Kidney (tissue), 14 donors: ENCODE results near the gene SH3BP4. TPM values are rescaled to one million over a fixed set of nuclear protein-coding genes. Genes with fewer than 3 reads are reported as not detected.

Experiments
- DNase-seq, 5 donors: peaks; one replicate each; pipeline ENCODE4 v3.0.0-alpha.2; 2013 to 2020
- FAIRE-seq: peaks from 2 replicates; lab custom pipeline; 2012; peaks lifted over from hg19 to GRCh38; lab: Jason Lieb, UNC
- H3K27ac ChIP-seq, 2 donors: one replicate each; pipeline ENCODE4 v1.7.0; 2013; ENCODE audit warnings: low read depth in 2 of 2, low read length in 2 of 2, inconsistent platforms in 1 of 2
- H3K27me3 ChIP-seq: one replicate; pipeline ENCODE4 v1.7.1; 2013; ENCODE audit warnings: low read length, inconsistent platforms; ENCODE audit not compliant: control insufficient read depth, insufficient read depth
- H3K36me3 ChIP-seq, 3 donors: one replicate each; pipeline versions ENCODE4 v1.7.0 to v1.7.1; 2013; ENCODE audit warnings: low read length in 3 of 3, control low read depth in 1 of 3, inconsistent platforms in 1 of 3; ENCODE audit not compliant: insufficient read depth in 3 of 3, control insufficient read depth in 2 of 3
- H3K4me1 ChIP-seq, 3 donors: one replicate each; pipeline versions ENCODE4 v1.7.0 to v1.7.1; 2013; ENCODE audit warnings: low read length in 3 of 3, inconsistent platforms in 1 of 3, low read depth in 1 of 3; ENCODE audit not compliant: control insufficient read depth in 2 of 3, insufficient read depth in 2 of 3
- H3K4me3 ChIP-seq, 3 donors: one replicate each; pipeline versions ENCODE4 v1.7.0 to v1.8.1; 2013; ENCODE audit warnings: low read length in 3 of 3, control low read depth in 1 of 3, inconsistent platforms in 1 of 3
- H3K9ac ChIP-seq, 3 donors: one replicate each; pipeline versions ENCODE4 v1.7.0 to v1.7.1; 2013; ENCODE audit warnings: low read length in 3 of 3, control low read depth in 1 of 3, inconsistent platforms in 1 of 3
- H3K9me3 ChIP-seq, 3 donors: one replicate each; pipeline versions ENCODE4 v1.7.0 to v1.7.1; 2013; ENCODE audit warnings: low read length in 3 of 3, control low read depth in 1 of 3, inconsistent platforms in 1 of 3; ENCODE audit not compliant: control insufficient read depth in 2 of 3, insufficient read depth in 1 of 3
- CTCF ChIP-seq: IDR thresholded peaks from 3 replicates; pipeline ENCODE4 v1.5.1; 2012; ENCODE audit warnings: mild to moderate bottlenecking, moderate library complexity, borderline replicate concordance; ENCODE audit not compliant: insufficient read depth; ENCODE audit errors: extremely low read depth
- intact Hi-C: fragments of 100-400 bp; cut with DNase I; formaldehyde crosslinking; loops from one replicate; pipeline ENCODE4 v1.11.1; 2022
- polyA plus RNA-seq: library from polyadenylated mRNA; stranded (reverse); fragments of 350-450 nt; fragmentation: Illumina TruSeq; extraction: RNeasy Lipid Tissue Mini Kit (QIAGEN cat#74804); gene quantifications from one replicate; pipeline ENCODE4 v1.2.3, GENCODE V29; 2014; ENCODE audit warnings: low read depth, low replicate concordance; ENCODE audit not compliant: insufficient read depth
- total RNA-seq: library from RNA; stranded (reverse); fragmentation: NEBNext Ultra II Directional; extraction: Animal tissue kit (Norgen Biotek cat#: 25700); gene quantifications from one replicate; pipeline ENCODE4 v1.2.1, GENCODE V29; 2021
- donor health status: control.
- donor health status: control.
- donor health status: control.
- donor health status: control.
- donor health status: control.
- donor health status: DM: yes; HTN: yes; CAD: no.
- donor health status: Normal renal cell carcinoma (clear cell type).

The SH3BP4 gene
- total and polyA plus RNA-seq, 2 donors from 2014 or later, result 20.0 to 52.9 TPM

- H3K4me3 ChIP-seq, result peak overlapping the region in 1 of 3 donors; percentile 70
- H3K36me3 ChIP-seq, result no peaks in the 10 kb centered on the region
- H3K4me1 ChIP-seq, result peaks cover 0 to 12% (median 0%) of the 10 kb centered on the region in 3 donors
- H3K27me3 ChIP-seq, result no peaks in the 10 kb centered on the region
- DNase-seq, result peak in 2 of 5 donors; percentile 38 to 44
- H3K9ac ChIP-seq, result peak overlapping the region in 1 of 3 donors; percentile 46
- no peak for TF ChIP-seq CTCF
- intact Hi-C loops, result no loop called here
- H3K27ac ChIP-seq, result peak overlapping the region; percentile 80 to 86
- no peak for FAIRE-seq
- no peaks in the 10 kb centered on the region for H3K9me3 ChIP-seq
Observed at GRCh38 chr2:234955091-234955591, 3.3 kb downstream of the SH3BP4 start.

GRCh38 chr2:234955971-234956509 lies 4.2 kb downstream of the SH3BP4 start:
- FAIRE-seq (no peak), DNase-seq (peak in 1 of 5 donors; percentile 13)
- Histone ChIP-seq H3K9ac (no peak overlapping the region), H3K4me3 (no peak overlapping the region), H3K27me3 (no peaks in the 10 kb centered on the region), H3K27ac (no peak overlapping the region), H3K36me3 (no peaks in the 10 kb centered on the region), H3K4me1 (peaks cover 0 to 10% (median 0%) of the 10 kb centered on the region in 3 donors), H3K9me3 (no peaks in the 10 kb centered on the region)
- intact Hi-C loops, result no loop called here
- TF ChIP-seq CTCF, result no peak

- no peak for TF ChIP-seq CTCF
- DNase-seq (peak in 2 of 5 donors; percentile 20 to 28), FAIRE-seq (no peak)
- Histone ChIP-seq H3K27me3 (no peaks in the 10 kb centered on the region), H3K9me3 (no peaks in the 10 kb centered on the region), H3K27ac (no peak overlapping the region), H3K36me3 (no peaks in the 10 kb centered on the region), H3K9ac (no peak overlapping the region), H3K4me1 (peaks cover 0 to 9% (median 0%) of the 10 kb centered on the region in 3 donors), H3K4me3 (no peak overlapping the region)
- intact Hi-C loops, result no loop called here
Observed at GRCh38 chr2:234957834-234958135, 6.0 kb downstream of the SH3BP4 start.

GRCh38 chr2:234958311-234958710 lies 6.5 kb downstream of the SH3BP4 start:
- no peak overlapping the region for H3K27ac ChIP-seq
- intact Hi-C loops, result no loop called here
- H3K9ac ChIP-seq, result no peak overlapping the region
- H3K36me3 ChIP-seq, result no peaks in the 10 kb centered on the region
- no peak overlapping the region for H3K4me3 ChIP-seq
- TF ChIP-seq CTCF, result no peak
- no peaks in the 10 kb centered on the region for H3K27me3 ChIP-seq
- peak in 2 of 5 donors; percentile 27 to 44 for DNase-seq
- no peaks in the 10 kb centered on the region for H3K9me3 ChIP-seq
- H3K4me1 ChIP-seq, result peaks cover 0 to 9% (median 0%) of the 10 kb centered on the region in 3 donors
- FAIRE-seq, result no peak
